OCI-LY3 (cell line): ENCODE results near the gene NPSR1.

Experiments used
- H2AFZ ChIP-seq: fragments of 200-600, 300-600 bp; shearing (Covaris generic); 2 replicates; pipeline ENCODE4 v1.6.0; 2014; ENCODE audit warnings: antibody characterized with exemption, low read depth, low read length
- H3K27ac ChIP-seq: fragments of 200-600, 300-600 bp; sonication (generic); 2 replicates; pipeline ENCODE4 v1.5.1; 2014; ENCODE audit warnings: mild to moderate bottlenecking, low read length, moderate library complexity, mixed read lengths
- H3K27me3 ChIP-seq: fragments of 200-600, 300-600 bp; sonication (generic); 2 replicates; pipeline ENCODE4 v1.6.1; 2014; ENCODE audit warnings: low read depth, low read length, mixed read lengths
- H3K36me3 ChIP-seq: fragments of 200-600, 300-600 bp; sonication (generic); replicated peaks from 2 replicates; pipeline ENCODE3; 2014; ENCODE audit warnings: low read depth, low read length, mixed read lengths
- H3K4me1 ChIP-seq: fragments of 300-600, 200-600 bp; sonication (generic); 2 replicates; pipeline ENCODE4 v1.6.1; 2014; ENCODE audit warnings: low read length, mixed read lengths
- H3K4me2 ChIP-seq: fragments of 200-600, 300-600 bp; sonication (generic); 2 replicates; pipeline ENCODE4 v1.6.1; 2014; ENCODE audit warnings: low read length, mixed read lengths
- H3K4me3 ChIP-seq: fragments of 300-600, 200-600 bp; sonication (generic); 2 replicates; pipeline ENCODE4 v1.5.1; 2014; ENCODE audit warnings: antibody characterized with exemption, mild to moderate bottlenecking, low read length, moderate library complexity
- H3K79me2 ChIP-seq: fragments of 300-600, 200-600 bp; shearing (Covaris generic); 2 replicates; pipeline ENCODE4 v1.6.1; 2014; ENCODE audit warnings: mild to moderate bottlenecking, low read length, mixed read lengths
- H3K9ac ChIP-seq: fragments of 300-600, 200-600 bp; shearing (Covaris generic); 2 replicates; pipeline ENCODE4 v1.6.0; 2014; ENCODE audit warnings: mild to moderate bottlenecking, low read length, moderate library complexity
- H3K9me3 ChIP-seq: fragments of 200-600, 300-600 bp; shearing (Covaris generic); 2 replicates; pipeline ENCODE4 v1.6.1; 2014; ENCODE audit warnings: low read length, mixed read lengths; ENCODE audit not compliant: insufficient read depth
- H4K20me1 ChIP-seq: fragments of 200-600, 300-600 bp; sonication (generic); 2 replicates; pipeline ENCODE4 v1.6.1; 2016; ENCODE audit warnings: low read length, mixed read lengths; ENCODE audit not compliant: insufficient read depth
- EZH2phosphoT487 ChIP-seq: fragments of 200-600 bp; shearing (Covaris generic); IDR thresholded peaks from 2 replicates; pipeline ENCODE4 v1.6.1; 2018; ENCODE audit warnings: antibody characterized with exemption, mixed run types, low read depth
- TF ChIP-seq, protein P1 (sequence below): fragments of 200-600, 300-600 bp; sonication (generic); IDR thresholded peaks from 2 replicates; pipeline ENCODE4 v1.5.1; 2014; ENCODE audit warnings: antibody characterized with exemption, low read length, low read depth

Gene NPSR1

DNA sequence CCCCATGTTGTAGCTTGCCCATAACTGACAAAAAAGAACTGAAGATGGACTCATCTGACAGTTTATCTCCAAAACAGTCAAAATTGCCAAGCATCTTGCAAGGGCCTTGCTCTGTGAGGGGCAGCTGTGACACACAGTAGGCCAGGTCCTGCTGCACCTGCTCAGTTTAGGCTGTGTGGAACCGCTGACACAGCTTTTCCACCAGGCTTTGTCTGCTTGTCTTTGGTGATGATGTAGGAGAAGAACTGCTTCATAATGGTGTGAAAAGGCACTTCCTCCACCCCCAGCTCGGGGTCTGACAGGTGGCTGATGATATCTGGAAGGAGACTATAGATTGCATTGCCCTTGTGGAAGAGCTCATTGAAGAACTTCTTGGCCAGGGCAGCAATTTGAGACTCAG lies 92.6 kb downstream of the NPSR1 start:
- no peak overlapping the region for H2AFZ ChIP-seq
- H3K79me2 ChIP-seq, result no peaks in the 10 kb centered on the region
- TF ChIP-seq EZH2phosphoT487, result no peak
- TF ChIP-seq, protein P1, sequence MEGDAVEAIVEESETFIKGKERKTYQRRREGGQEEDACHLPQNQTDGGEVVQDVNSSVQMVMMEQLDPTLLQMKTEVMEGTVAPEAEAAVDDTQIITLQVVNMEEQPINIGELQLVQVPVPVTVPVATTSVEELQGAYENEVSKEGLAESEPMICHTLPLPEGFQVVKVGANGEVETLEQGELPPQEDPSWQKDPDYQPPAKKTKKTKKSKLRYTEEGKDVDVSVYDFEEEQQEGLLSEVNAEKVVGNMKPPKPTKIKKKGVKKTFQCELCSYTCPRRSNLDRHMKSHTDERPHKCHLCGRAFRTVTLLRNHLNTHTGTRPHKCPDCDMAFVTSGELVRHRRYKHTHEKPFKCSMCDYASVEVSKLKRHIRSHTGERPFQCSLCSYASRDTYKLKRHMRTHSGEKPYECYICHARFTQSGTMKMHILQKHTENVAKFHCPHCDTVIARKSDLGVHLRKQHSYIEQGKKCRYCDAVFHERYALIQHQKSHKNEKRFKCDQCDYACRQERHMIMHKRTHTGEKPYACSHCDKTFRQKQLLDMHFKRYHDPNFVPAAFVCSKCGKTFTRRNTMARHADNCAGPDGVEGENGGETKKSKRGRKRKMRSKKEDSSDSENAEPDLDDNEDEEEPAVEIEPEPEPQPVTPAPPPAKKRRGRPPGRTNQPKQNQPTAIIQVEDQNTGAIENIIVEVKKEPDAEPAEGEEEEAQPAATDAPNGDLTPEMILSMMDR, result no peak
- H3K4me3 ChIP-seq, result no peak overlapping the region
- no peak overlapping the region for H3K27ac ChIP-seq
- H3K9me3 ChIP-seq, result no peaks in the 10 kb centered on the region
- no peaks in the 10 kb centered on the region for H4K20me1 ChIP-seq
- H3K9ac ChIP-seq, result no peak overlapping the region
- no peaks in the 10 kb centered on the region for H3K36me3 ChIP-seq
- H3K4me1 ChIP-seq, result no peaks in the 10 kb centered on the region
- no peak overlapping the region for H3K4me2 ChIP-seq
- H3K27me3 ChIP-seq, result no peaks in the 10 kb centered on the region

GRCh38 chr7:34751725-34752643 lies 94.0 kb downstream of the NPSR1 start:
- Histone ChIP-seq H3K9me3 (no peaks in the 10 kb centered on the region), H3K79me2 (no peaks in the 10 kb centered on the region), H3K27me3 (no peaks in the 10 kb centered on the region), H3K27ac (no peak overlapping the region), H3K9ac (no peak overlapping the region), H3K36me3 (no peaks in the 10 kb centered on the region), H3K4me1 (no peaks in the 10 kb centered on the region), H3K4me3 (no peak overlapping the region), H2AFZ (no peak overlapping the region), H3K4me2 (no peak overlapping the region), H4K20me1 (no peaks in the 10 kb centered on the region)
- TF ChIP-seq EZH2phosphoT487, result no peak

- Histone ChIP-seq H3K4me3 (no peak overlapping the region), H4K20me1 (no peaks in the 10 kb centered on the region), H3K79me2 (no peaks in the 10 kb centered on the region), H3K4me1 (no peaks in the 10 kb centered on the region), H3K9ac (no peak overlapping the region), H3K27ac (no peak overlapping the region), H2AFZ (no peak overlapping the region), H3K27me3 (no peaks in the 10 kb centered on the region), H3K4me2 (no peak overlapping the region), H3K9me3 (no peaks in the 10 kb centered on the region), H3K36me3 (no peaks in the 10 kb centered on the region)
- TF ChIP-seq, protein P1, result no peak
- no peak for TF ChIP-seq EZH2phosphoT487
Measured at GRCh38 chr7:34752929-34753328, 94.9 kb downstream of the NPSR1 start.

DNA sequence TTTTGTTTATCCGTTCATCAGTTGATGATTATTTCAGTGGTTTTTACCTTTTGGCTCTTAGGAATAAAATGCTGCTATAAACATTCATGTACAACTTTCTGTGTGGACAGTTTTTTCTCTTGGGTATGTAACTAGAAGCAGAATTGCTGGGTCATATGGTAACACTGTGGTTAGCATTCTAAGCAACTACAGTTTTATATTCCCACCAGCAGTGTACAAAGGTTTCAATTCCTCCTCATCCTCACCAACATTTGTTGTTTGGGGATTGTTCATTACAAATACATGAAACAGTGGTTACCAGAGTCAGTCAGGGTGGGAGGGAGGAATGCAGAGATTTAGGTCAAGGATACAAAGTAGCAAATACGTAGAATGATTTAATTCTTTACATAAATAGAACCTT lies 97.0 kb downstream of the NPSR1 start:
- Histone ChIP-seq H4K20me1 (no peaks in the 10 kb centered on the region), H3K4me2 (no peak overlapping the region), H3K9ac (no peak overlapping the region), H3K9me3 (no peaks in the 10 kb centered on the region), H2AFZ (no peak overlapping the region), H3K27me3 (no peaks in the 10 kb centered on the region), H3K79me2 (no peaks in the 10 kb centered on the region), H3K4me1 (no peaks in the 10 kb centered on the region), H3K36me3 (no peaks in the 10 kb centered on the region), H3K27ac (no peak overlapping the region), H3K4me3 (no peak overlapping the region)
- no peak for TF ChIP-seq EZH2phosphoT487
- TF ChIP-seq, protein P1, result no peak
